AG04449 (cell line): Measurements from ENCODE around the gene GPR31.

Source experiments
- CTCF ChIA-PET: fragments of 350-600 bp; formaldehyde crosslinking; extraction: SDS; loops from one replicate; lab custom pipeline; 2021; ENCODE audit warnings: antibody characterized with exemption; lab: Yijun Ruan, JAX
- POLR2A ChIA-PET: fragments of 400-600, 350-600 bp; formaldehyde crosslinking; extraction: SDS; loops from one replicate; lab custom pipeline; 2020; ENCODE audit warnings: antibody characterized with exemption, inconsistent platforms; lab: Yijun Ruan, JAX
- DNase-seq: peaks from one replicate; pipeline ENCODE4 v3.0.0-alpha.2; 2010; ENCODE audit warnings: low read depth, low spot score
- H3K4me3 ChIP-seq: 2 replicates; pipeline ENCODE4 v1.5.1; 2011; ENCODE audit warnings: low read depth, mild to moderate bottlenecking, control low read depth, low read length
- TF ChIP-seq, protein P1 (sequence below): IDR thresholded peaks from one replicate; pipeline ENCODE4 v1.5.1; 2011; ENCODE audit warnings: mild to moderate bottlenecking, moderate library complexity, low read length, control low read depth, inconsistent platforms; ENCODE audit not compliant: insufficient read depth; ENCODE audit errors: missing control alignments

GPR31 gene

DNA sequence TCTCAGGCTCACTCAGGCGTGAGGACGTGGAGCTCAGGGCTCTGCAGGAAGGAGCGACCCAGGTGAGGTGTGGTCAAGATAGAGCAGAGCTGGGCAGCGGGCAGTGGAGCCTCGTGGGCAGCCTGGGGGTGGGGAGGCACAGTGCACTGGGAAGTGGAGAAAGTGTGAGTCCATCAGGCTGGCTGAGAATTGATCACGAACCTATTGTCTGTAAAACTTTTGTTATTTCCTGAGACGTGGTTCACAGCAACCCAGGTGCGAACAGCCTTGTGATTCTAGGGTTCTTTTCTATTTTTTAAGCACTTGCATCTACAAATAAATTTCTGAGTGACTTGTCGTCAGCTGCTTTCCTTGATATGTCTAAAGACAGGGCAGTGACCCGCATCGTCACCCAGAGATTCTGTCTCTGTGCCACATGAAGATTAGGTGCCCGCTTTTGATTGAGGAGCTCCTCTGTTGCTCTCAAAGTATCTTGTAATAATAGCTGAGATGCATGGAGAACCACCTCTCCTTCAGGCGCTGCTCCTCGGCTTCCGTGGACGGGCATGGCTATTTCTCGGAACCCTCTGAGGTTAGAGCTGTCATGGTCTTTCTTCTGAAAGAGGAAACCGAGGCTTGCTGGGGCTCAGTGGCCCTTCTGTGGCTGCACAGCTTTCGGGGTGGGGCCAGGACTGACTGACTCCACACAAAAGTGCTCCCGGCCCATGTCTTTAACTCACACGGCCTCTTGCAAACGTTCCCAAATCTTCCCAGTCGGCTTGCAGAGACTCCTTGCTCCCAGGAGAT lies 35.5 kb downstream of the GPR31 start:
- DNase-seq = no peak
- TF ChIP-seq, protein P1, sequence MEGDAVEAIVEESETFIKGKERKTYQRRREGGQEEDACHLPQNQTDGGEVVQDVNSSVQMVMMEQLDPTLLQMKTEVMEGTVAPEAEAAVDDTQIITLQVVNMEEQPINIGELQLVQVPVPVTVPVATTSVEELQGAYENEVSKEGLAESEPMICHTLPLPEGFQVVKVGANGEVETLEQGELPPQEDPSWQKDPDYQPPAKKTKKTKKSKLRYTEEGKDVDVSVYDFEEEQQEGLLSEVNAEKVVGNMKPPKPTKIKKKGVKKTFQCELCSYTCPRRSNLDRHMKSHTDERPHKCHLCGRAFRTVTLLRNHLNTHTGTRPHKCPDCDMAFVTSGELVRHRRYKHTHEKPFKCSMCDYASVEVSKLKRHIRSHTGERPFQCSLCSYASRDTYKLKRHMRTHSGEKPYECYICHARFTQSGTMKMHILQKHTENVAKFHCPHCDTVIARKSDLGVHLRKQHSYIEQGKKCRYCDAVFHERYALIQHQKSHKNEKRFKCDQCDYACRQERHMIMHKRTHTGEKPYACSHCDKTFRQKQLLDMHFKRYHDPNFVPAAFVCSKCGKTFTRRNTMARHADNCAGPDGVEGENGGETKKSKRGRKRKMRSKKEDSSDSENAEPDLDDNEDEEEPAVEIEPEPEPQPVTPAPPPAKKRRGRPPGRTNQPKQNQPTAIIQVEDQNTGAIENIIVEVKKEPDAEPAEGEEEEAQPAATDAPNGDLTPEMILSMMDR = no peak
- ChIA-PET POLR2A (no interaction called here), CTCF (no interaction called here)
- H3K4me3 ChIP-seq = no peak overlapping the region

DNA sequence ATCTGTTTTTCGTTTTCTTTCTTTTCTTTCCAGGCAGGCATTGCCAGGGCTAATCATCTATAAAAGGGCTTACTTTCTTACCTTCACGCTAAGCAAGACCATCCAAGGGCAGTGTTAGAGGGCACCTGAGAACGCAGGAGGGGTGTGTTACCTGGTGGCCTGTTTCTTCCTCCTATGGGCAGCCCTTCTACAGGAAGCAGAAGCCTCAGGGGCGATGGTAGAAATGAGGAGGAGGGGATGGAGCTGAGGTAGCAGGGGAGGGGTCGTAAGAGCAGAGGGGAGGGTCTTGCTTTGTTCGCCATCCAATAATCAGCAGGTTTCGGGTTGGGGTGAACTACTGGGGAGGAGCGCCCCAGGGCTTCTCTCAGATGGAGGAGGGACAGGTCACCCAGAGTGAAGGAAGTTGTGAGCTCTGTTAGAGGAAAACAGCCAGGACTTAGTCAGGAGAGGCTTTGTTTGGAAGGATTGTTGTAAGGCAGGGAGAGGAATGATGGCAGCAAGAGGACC lies 36.4 kb downstream of the GPR31 start:
- TF ChIP-seq, protein P1 = no peak
- H3K4me3 ChIP-seq = no peak overlapping the region
- CTCF ChIA-PET = no interaction called here
- no peak for DNase-seq
- POLR2A ChIA-PET = no interaction called here

DNA sequence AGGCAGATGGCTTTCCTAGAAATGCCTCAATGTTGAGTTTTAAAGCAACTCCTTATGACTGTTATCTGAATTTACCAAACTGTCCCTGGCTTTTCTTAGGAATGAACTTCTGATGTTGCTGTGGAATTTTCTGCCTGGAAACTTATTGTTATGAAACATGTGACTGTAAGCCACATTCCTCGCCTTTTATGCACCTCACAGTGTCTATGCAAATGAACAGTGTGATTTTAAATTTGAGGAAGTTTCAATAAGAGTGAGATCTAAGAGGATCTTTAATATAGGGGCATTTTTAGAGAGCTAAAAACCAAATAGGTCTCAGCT lies 37.2 kb downstream of the GPR31 start:
- H3K4me3 ChIP-seq = no peak overlapping the region
- ChIA-PET CTCF (no interaction called here), POLR2A (no interaction called here)
- no peak for DNase-seq
- TF ChIP-seq, protein P1 = no peak

DNA sequence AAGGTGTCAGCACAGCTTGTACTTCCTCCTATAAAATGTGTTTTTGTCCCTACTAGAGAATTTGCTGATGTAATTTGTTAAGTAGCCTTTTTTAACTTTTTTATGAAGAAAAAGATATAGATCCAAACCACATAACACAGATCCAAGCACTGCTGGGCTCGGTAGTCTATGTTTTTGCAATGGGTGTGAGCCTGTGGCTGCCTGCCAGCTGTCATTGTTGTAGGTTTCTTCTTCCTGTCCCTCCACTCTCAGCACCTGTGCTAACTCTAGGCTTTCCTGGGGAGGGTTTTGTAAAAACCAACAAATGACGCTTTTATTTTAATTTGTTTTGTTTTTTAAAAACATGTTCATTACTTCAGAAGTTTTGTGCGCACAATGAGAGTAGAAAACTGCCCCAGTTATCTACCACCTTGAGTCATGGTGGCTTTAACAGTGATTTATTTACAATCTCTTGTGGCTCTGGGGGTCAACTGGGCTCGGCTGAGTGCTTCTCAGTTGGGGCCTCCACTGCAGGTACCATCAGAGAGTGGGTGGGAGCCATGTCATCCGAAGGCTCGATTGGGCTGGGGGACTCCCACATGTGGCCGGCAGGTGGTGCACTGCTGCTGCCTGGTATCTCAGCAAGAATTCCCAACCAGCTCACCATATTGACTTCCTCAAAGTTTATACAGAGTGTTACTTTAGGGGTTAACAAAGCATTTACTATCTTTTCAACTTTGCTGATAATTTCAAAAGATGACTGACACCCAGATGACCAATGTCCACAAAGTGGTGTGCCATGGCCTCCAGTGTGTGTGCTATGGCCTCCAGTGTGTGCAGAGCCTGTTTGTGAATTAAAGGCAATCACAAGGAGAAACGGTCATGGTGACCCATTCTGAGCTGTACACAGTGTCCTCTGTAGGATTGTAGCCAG lies 37.9 kb downstream of the GPR31 start:
- POLR2A ChIA-PET = no interaction called here
- no peak overlapping the region for H3K4me3 ChIP-seq
- CTCF ChIA-PET = no interaction called here
- DNase-seq = no peak
- TF ChIP-seq, protein P1 = no peak

DNA sequence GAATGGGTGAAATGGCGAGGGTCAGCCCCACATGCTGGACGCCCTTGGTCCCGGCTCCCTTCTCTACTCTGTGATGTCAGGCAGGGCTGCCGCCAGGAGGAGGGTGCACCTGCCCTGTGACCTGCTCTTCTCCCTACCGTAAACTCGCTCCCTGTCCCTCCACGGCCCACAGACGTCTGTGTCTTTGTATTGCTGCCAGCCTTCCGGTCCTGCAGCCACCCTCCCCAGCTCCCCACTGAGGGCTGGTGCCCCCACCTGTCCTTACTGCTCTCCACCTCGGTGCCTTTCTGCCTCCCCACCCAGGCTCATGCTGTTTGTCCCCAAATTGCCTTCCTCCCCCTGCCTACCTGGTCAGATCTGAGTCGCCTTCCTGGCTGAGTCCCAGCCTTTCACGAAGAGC lies 38.9 kb downstream of the GPR31 start:
- no peak overlapping the region for H3K4me3 ChIP-seq
- ChIA-PET POLR2A (no interaction called here), CTCF (no interaction called here)
- TF ChIP-seq, protein P1 = no peak
- no peak for DNase-seq

DNA sequence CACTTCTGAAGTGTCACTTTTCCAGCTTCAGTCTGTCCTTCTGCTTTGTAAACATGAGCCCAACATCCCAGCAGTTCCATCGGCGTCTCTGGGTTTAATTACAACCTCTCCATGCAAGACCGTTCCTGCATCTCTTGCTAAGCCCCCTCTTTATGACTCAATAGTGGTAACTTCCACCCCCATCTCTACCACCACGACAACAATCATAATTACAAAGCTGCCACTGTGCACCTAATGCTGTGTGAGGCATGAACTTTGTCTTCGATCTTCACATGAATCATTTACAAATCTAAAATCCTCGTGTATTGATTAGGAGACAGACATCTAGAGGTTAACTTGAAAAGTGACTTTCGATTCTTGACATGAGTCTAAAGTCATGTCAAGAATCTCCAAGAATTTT lies 39.8 kb downstream of the GPR31 start:
- TF ChIP-seq, protein P1 = no peak
- DNase-seq = no peak
- ChIA-PET CTCF (no interaction called here), POLR2A (no interaction called here)
- H3K4me3 ChIP-seq = no peak overlapping the region
